Gastrocnemius medialis (tissue), 4 donors: ENCODE measurements around the gene PLCL1.

ENCODE experiments used
- POLR2A ChIP-seq, 2 donors: fragments of 450-650 bp; IDR thresholded peaks; one replicate each; pipeline ENCODE4 v1.6.1; 2017; ENCODE audit warnings: antibody characterized with exemption in 2 of 2, mild to moderate bottlenecking in 2 of 2, moderate library complexity in 2 of 2
- TF ChIP-seq, protein P1 (sequence below), 5 experiments: fragments of 450-650 bp in 3 of 5; fragments of 200-600 bp in 2 of 5; sonication (generic) in 2 of 5; IDR thresholded peaks in 4 of 5; conservative IDR thresholded peaks in 1 of 5; 1 replicate in 4 of 5; 2 replicates in 1 of 5; pipeline ENCODE4 v1.5.1; 2016 to 2019; ENCODE audit warnings: antibody characterized with exemption in 5 of 5, mild to moderate bottlenecking in 3 of 5, moderate library complexity in 3 of 5

- TF ChIP-seq, protein P1, sequence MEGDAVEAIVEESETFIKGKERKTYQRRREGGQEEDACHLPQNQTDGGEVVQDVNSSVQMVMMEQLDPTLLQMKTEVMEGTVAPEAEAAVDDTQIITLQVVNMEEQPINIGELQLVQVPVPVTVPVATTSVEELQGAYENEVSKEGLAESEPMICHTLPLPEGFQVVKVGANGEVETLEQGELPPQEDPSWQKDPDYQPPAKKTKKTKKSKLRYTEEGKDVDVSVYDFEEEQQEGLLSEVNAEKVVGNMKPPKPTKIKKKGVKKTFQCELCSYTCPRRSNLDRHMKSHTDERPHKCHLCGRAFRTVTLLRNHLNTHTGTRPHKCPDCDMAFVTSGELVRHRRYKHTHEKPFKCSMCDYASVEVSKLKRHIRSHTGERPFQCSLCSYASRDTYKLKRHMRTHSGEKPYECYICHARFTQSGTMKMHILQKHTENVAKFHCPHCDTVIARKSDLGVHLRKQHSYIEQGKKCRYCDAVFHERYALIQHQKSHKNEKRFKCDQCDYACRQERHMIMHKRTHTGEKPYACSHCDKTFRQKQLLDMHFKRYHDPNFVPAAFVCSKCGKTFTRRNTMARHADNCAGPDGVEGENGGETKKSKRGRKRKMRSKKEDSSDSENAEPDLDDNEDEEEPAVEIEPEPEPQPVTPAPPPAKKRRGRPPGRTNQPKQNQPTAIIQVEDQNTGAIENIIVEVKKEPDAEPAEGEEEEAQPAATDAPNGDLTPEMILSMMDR (IDR thresholded peaks at IDR 0.05 in 4 of 5, conservative IDR thresholded peaks at IDR 0.05 in 1 of 5) = no peak
- no peak for TF ChIP-seq POLR2A (IDR thresholded peaks at IDR 0.05)
Observed at GRCh38 chr2:197883354-197884032, 79.1 kb downstream of the PLCL1 start.
